Measurements from ENCODE around the gene TRAPPC2L.

Gene TRAPPC2L

GRCh38 chr16:88870608-88871348 lies 13.9 kb downstream of the TRAPPC2L start:
- no peak overlapping the region for H3K27ac ChIP-seq
- TF ChIP-seq, protein P1, sequence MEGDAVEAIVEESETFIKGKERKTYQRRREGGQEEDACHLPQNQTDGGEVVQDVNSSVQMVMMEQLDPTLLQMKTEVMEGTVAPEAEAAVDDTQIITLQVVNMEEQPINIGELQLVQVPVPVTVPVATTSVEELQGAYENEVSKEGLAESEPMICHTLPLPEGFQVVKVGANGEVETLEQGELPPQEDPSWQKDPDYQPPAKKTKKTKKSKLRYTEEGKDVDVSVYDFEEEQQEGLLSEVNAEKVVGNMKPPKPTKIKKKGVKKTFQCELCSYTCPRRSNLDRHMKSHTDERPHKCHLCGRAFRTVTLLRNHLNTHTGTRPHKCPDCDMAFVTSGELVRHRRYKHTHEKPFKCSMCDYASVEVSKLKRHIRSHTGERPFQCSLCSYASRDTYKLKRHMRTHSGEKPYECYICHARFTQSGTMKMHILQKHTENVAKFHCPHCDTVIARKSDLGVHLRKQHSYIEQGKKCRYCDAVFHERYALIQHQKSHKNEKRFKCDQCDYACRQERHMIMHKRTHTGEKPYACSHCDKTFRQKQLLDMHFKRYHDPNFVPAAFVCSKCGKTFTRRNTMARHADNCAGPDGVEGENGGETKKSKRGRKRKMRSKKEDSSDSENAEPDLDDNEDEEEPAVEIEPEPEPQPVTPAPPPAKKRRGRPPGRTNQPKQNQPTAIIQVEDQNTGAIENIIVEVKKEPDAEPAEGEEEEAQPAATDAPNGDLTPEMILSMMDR (conservative IDR thresholded peaks at IDR 0.05): no peak
- no peak for TF ChIP-seq ZFX (IDR thresholded peaks at IDR 0.05)

- no peak overlapping the region for H3K27ac ChIP-seq
- no peak for TF ChIP-seq ZFX (IDR thresholded peaks at IDR 0.05)
- TF ChIP-seq, protein P1 (conservative IDR thresholded peaks at IDR 0.05): no peak
Measured at GRCh38 chr16:88871349-88871702, 14.4 kb downstream of the TRAPPC2L start.

DNA sequence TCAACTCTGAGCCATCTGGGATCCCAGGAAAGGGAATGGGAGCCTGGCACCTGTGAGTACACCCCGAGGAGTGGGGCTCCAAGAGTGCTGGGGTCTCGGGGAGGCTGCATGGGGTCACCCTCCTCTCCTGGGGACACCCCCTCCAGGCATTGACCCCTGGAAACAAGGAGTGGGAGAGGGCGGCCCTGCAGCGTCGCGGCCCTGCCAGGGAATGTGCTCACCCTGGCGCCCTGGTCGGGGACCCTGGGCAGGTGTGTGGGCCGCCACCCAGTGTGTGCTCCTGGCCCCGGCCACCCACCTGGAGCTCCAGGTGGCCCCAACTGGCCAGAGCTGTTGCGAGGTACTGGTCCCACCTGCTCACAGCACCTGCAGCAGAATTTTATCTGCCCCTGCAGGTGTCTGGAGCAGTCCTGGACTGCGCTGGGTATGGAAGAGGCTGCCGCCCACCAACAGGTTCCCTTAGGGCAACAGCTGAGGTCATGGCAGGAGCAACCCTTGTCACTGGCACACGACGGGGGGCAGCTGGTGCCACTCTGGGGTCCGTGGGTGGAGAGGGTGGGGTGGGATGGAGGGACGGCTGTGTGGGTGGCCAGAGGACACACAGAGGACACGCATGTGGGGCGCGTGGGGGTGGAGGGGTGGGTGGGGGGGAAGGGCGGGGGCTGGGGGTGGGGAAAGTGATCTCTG lies 14.9 kb downstream of the TRAPPC2L start:
- no peak overlapping the region for H3K27ac ChIP-seq
- TF ChIP-seq, protein P1 (conservative IDR thresholded peaks at IDR 0.05): no peak
- TF ChIP-seq ZFX (IDR thresholded peaks at IDR 0.05): no peak

- no peak overlapping the region for H3K27ac ChIP-seq
- TF ChIP-seq, protein P1 (conservative IDR thresholded peaks at IDR 0.05): no peak
- no peak for TF ChIP-seq ZFX (IDR thresholded peaks at IDR 0.05)
Measured at GRCh38 chr16:88872650-88873331, 15.9 kb downstream of the TRAPPC2L start.

DNA sequence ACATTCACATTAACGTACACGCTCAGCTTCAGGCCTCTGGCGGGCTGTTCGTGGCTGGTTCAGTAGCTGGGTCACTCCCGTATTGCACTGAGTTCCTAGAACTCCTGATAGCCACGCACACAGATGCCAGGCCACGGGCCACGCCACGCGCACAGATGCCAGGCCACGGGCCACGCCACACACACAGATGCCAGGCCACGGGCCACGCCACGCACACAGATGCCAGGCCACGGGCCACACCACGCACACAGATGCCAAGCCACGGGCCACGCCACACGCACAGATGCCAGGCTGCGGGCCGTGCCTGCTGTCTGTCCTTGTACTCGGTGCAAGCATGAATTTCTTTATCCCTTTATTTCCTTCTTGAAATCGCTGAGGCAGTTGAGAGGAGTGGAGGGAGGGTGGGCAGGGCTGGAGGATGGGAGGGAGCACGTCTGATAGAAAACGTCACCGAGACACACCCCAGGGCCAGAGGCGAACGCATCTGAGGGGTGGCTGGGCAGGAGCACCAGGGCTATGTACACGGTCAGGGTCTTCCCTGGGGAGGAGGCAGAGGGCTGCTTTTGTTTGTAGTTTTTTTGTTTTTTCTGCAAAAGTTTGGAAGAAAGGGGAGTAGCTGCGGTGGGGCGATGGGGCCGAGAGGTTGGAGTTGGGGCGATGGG lies 18.1 kb downstream of the TRAPPC2L start:
- TF ChIP-seq, protein P1 (conservative IDR thresholded peaks at IDR 0.05): no peak
- no peak for TF ChIP-seq ZFX (IDR thresholded peaks at IDR 0.05)
- H3K27ac ChIP-seq: no peak overlapping the region

GRCh38 chr16:88875703-88876234 lies 18.8 kb downstream of the TRAPPC2L start:
- H3K27ac ChIP-seq: no peak overlapping the region
- TF ChIP-seq, protein P1 (conservative IDR thresholded peaks at IDR 0.05): no peak
- no peak for TF ChIP-seq ZFX (IDR thresholded peaks at IDR 0.05)

Data from C4-2B (cell line).